GM10266 (cell line): Measurements from ENCODE around the gene KRTAP5-4.
A peak's percentile ranks its signal among the peaks of the same experiment; 100 is the strongest.
"Not testable (repeated sequence)": the region's sequence is repeated elsewhere in the genome, so short reads cannot be mapped to it uniquely, and the experiment has no call there.

Experiments used
- DNase-seq: peaks from one replicate; pipeline ENCODE4 v3.0.0; 2012; ENCODE audit errors: extremely low spot score
- TF ChIP-seq, protein P1 (sequence below): IDR thresholded peaks from 2 replicates; pipeline ENCODE4 v1.5.1; 2012; ENCODE audit warnings: mild to moderate bottlenecking, low read depth; ENCODE audit not compliant: control insufficient read depth, insufficient read depth; ENCODE audit errors: missing control alignments

The KRTAP5-4 gene

DNA sequence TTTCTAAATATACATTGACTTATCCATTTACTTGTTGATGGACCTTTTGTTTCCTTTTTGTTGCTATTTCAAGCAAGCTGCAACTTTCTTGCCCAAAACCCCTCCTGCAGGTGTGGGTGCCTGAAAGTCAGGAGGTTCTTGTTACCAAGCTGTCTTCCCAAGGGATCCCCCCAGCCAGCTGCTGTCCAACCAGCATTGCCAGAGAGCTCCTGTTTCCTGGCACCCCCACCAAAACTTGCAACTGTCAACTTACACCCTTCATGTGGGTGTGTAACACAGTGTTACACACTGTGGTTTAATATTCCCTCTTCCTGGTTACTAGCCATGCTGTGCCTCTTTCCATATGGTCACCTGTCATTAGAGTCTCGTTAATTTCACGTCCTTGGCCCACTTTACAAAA lies 35.2 kb downstream of the KRTAP5-4 start:
- TF ChIP-seq, protein P1, sequence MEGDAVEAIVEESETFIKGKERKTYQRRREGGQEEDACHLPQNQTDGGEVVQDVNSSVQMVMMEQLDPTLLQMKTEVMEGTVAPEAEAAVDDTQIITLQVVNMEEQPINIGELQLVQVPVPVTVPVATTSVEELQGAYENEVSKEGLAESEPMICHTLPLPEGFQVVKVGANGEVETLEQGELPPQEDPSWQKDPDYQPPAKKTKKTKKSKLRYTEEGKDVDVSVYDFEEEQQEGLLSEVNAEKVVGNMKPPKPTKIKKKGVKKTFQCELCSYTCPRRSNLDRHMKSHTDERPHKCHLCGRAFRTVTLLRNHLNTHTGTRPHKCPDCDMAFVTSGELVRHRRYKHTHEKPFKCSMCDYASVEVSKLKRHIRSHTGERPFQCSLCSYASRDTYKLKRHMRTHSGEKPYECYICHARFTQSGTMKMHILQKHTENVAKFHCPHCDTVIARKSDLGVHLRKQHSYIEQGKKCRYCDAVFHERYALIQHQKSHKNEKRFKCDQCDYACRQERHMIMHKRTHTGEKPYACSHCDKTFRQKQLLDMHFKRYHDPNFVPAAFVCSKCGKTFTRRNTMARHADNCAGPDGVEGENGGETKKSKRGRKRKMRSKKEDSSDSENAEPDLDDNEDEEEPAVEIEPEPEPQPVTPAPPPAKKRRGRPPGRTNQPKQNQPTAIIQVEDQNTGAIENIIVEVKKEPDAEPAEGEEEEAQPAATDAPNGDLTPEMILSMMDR: no peak
- DNase-seq: no peak

DNA sequence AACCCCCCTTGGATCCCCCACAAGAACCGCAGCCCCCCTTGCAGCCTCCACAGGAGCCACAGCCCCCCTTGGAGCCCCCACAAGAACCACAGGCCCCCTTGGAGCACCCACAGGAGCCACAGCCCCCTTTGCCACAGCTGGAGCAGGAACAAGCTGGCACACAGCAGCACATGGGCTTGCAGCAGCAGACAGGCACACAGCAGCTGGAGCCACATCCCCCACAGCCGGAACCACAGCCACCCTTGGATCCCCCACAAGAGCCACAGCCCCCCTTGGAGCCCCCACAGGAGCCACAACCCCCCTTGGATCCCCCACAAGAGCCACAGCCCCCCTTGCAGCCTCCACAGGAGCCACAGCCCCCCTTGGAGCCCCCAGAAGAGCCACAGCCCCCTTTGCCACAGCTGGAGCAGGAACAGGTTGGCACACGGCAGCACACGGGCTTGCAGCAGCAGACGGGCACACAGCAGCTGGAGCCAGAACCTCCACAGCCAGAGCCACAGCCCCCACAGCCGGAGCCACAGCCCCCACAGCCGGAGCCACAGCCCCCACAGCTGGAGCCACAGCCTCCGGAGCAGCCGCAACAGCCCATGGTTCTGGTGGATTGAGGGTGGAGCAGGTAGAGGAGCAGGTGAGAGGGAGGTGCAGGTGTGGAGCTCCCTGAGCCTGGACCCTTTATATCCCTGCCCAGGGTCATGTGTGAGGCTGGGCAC lies 37.1 kb downstream of the KRTAP5-4 start, which contains the start of gene KRTAP5-1:
Gene KRTAP5-1, minus strand, starts transcription at position 623 of the 710 bp plus-strand sequence. Its CDS starts 34 bp downstream, at position 589.
- not testable (repeated sequence) for DNase-seq

DNA sequence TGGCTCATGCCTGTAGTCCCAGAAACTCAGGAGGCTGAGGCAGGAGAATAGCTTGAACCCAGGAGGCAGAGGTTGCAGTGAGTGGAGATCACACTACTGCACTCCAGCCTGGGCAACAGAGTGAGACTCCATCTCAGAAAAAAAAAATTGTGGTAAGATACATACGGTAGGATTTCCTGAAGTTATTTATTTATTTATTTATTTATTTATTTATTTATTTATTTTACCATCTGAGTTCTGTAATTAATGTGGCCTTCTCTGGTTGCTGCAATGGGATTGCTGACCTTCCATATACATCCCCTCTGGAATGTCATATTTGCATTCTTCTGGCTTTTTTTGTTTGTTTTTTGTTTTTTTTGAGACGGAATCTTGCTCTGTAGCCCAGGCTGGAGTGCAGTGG lies 39.0 kb downstream of the KRTAP5-4 start:
- DNase-seq: not testable (repeated sequence)

DNA sequence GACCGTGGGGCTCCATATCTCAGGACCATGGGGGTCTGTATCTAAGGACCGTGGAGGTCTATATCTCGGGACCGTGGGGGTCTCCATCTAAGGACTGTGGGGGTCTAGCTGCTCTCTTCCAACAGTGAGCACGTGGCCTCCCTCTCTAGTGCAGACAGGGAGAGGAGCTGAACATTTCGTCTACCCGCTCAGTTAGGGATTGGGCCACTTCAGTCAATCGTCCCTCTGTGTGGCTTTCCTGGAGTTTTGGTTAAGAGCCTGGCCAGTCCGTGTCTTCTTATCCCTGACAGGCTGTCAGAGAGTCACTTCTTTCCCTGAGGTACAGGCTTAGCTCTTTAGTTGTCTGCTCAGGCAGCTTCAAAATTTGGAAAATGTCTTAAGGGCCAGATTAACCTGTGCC lies 40.0 kb downstream of the KRTAP5-4 start:
- TF ChIP-seq, protein P1: no peak
- DNase-seq: no peak

DNA sequence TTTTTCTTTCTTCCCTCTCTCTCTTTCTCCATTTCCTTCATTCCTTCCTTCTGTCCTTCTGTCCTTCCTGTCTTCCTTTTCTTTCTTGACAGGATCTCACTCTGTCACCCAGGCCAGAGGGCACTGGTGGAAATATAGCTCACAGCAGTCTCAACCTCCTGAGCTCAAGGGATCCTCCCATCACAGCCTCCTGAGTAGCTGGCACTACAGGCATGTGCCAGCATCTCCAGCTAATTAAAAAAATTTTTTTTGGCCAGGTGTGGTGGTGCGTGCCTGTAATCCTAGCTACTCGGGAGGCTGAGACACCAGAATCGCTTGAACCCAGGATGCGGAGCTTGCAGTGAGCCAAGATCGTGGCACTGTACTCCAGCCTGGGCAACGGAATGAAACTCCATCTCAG lies 45.1 kb downstream of the KRTAP5-4 start:
- no peak for DNase-seq
- TF ChIP-seq, protein P1: no peak

DNA sequence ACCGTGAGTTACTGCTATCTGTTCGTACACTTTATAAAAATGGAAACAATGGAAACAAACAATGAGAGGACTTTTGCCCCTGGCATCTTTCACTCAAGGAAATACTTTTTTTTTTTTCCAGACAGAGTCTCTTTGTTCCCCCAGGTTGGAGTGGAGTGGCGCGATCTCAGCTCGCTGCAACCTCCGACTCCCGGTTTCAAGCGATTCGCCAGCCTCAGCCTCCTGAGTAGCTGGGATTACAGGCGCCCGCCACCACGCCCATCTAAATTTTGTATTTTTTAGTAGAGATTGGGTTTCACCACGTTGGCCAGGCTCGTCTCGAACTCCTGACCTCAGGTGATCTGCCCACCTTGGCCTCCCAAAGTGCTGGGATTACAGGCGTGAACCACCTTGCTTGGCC lies 46.2 kb downstream of the KRTAP5-4 start:
- DNase-seq: not testable (repeated sequence)

DNA sequence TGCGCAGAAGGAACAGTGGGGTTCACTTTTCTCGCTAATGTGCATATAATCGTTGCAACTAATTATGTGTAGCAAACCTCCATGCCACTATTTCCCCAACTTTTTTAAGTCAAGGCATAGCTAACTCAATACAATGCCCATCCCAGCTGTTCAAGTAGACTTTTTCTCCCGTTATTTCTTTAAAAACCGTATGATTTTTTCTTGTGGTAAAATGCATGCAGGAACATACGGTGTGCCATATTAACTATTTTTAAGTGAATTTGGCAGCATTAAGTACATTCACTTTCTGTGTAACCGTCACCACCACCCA lies 47.0 kb downstream of the KRTAP5-4 start:
- TF ChIP-seq, protein P1: no peak
- no peak for DNase-seq

DNA sequence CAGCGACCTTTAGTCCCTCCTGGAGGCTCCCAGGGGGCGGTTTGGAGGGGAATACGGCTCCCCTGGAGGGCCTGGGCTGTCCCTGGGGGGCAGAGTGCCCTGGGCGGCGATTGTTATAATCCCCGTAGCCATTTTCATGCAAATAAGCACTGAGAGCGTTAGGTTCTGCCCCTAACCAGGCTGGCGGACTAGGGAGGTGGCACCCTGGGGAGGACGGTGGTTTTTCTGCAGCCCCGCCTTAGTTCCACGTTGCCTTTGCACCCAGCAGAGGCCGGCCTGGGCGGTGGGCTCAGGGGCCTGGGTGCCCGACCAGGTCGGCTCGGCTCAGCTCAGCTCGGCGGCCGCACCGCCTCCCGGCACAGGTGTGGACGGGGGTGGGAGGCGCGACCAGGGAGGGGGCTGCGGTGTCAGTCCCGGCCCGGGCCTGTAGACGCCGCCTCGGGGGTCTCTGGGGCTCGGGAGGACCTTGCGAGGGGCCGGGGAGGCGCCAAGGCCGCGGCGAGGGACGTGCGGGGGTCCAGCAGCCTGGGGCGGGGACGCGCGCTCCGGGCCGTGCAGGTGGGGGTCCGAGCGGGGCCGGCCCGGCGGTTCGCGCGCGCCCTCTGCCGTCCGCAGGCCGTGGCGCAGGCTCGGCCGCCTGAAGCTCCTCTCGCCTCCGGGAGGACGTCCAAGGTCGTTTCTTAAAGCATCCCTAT lies 47.6 kb downstream of the KRTAP5-4 start:
- TF ChIP-seq, protein P1: peak; percentile 96
- peak; percentile 86 for DNase-seq

DNA sequence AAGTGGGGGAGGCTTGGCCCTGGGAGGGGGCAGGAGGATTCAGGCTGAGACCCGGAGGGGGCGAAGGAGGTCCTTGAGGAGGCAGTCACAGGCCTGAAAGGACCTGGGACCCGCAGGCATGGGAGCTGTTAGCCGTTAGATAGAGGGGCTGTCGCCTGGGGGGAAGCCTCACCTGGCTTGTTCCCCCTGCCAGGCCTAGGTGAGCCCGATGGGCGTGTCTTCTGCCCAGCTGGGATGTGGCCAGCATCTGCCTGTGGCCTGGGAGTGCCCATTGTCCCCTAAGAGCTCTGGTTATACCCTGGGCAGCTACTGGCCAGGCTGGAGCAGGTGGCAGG lies 48.1 kb downstream of the KRTAP5-4 start:
- TF ChIP-seq, protein P1: no peak
- DNase-seq: no peak
